PC-9 (cell line): ENCODE results near the gene PSMA6.

ENCODE experiments used
- EZH2 ChIP-seq: fragments of 200-600 bp; sonication (generic); IDR thresholded peaks from 2 replicates; pipeline ENCODE4 v1.8.0; 2017; ENCODE audit warnings: antibody characterized with exemption, low read depth
- TF ChIP-seq, protein P1 (sequence below): fragments of 200-600 bp; sonication (generic); conservative IDR thresholded peaks from 2 replicates; pipeline ENCODE4 v1.6.1; 2017; ENCODE audit warnings: mixed run types, antibody characterized with exemption, mild to moderate bottlenecking, moderate library complexity

- TF ChIP-seq, protein P1, sequence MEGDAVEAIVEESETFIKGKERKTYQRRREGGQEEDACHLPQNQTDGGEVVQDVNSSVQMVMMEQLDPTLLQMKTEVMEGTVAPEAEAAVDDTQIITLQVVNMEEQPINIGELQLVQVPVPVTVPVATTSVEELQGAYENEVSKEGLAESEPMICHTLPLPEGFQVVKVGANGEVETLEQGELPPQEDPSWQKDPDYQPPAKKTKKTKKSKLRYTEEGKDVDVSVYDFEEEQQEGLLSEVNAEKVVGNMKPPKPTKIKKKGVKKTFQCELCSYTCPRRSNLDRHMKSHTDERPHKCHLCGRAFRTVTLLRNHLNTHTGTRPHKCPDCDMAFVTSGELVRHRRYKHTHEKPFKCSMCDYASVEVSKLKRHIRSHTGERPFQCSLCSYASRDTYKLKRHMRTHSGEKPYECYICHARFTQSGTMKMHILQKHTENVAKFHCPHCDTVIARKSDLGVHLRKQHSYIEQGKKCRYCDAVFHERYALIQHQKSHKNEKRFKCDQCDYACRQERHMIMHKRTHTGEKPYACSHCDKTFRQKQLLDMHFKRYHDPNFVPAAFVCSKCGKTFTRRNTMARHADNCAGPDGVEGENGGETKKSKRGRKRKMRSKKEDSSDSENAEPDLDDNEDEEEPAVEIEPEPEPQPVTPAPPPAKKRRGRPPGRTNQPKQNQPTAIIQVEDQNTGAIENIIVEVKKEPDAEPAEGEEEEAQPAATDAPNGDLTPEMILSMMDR: no peak
- no peak for TF ChIP-seq EZH2
Measured at GRCh38 chr14:35287431-35288013, 4.7 kb upstream of the PSMA6 start.
